Transverse colon (tissue), 4 donors: ENCODE results near the gene TTLL12. TPM values are rescaled to one million over a fixed set of nuclear protein-coding genes. Genes with fewer than 3 reads are reported as not detected.

ENCODE experiments used
- DNase-seq: peaks from one replicate; pipeline ENCODE4 v3.0.0-alpha.2; 2019
- H3K27ac ChIP-seq, 4 donors: fragments of 200-600 bp; sonication (generic); 2 replicates each; pipeline ENCODE4 v1.5.1; 2016 to 2018; ENCODE audit warnings: inconsistent platforms in 4 of 4
- H3K27me3 ChIP-seq: fragments of 200-600 bp; sonication (generic); 2 replicates; pipeline ENCODE4 v1.5.1; 2017; ENCODE audit warnings: inconsistent platforms
- H3K36me3 ChIP-seq, 4 donors: fragments of 200-600 bp; sonication (generic); 2 replicates each; pipeline ENCODE4 v1.5.1; 2017 to 2019; ENCODE audit warnings: inconsistent platforms in 4 of 4
- H3K4me1 ChIP-seq, 4 donors: fragments of 200-600 bp; sonication (generic); 2 replicates each; pipeline ENCODE4 v1.5.1; 2017 to 2020; ENCODE audit warnings: inconsistent platforms in 4 of 4
- H3K4me3 ChIP-seq, 4 donors: fragments of 200-600 bp; sonication (generic); 1 replicate in 1 of 4; 2 replicates in 3 of 4; pipeline versions ENCODE4 v1.5.1 to v1.6.1; 2017 to 2019; ENCODE audit warnings: inconsistent platforms in 4 of 4
- H3K9me3 ChIP-seq, 2 donors: fragments of 200-600 bp; sonication (generic); 2 replicates each; pipeline ENCODE4 v1.5.1; 2017 to 2019; ENCODE audit warnings: inconsistent platforms in 2 of 2
- EP300 ChIP-seq: sonication (generic); formaldehyde crosslinking; IDR thresholded peaks from one replicate; pipeline ENCODE4 v1.6.1; 2017; ENCODE audit warnings: antibody characterized with exemption, low read depth
- POLR2A ChIP-seq: fragments of 450-650 bp; IDR thresholded peaks from one replicate; pipeline ENCODE4 v1.6.1; 2016; ENCODE audit warnings: antibody characterized with exemption, mild to moderate bottlenecking, moderate library complexity
- POLR2AphosphoS5 ChIP-seq, 3 donors: sonication (generic); formaldehyde crosslinking; IDR thresholded peaks; one replicate each; pipeline ENCODE4 v1.6.1; 2016; ENCODE audit warnings: antibody characterized with exemption in 3 of 3
- WGBS, 2 donors: methylation state at CpG; one replicate each; pipeline ENCODE4 v1.1.5; 2018; ENCODE audit warnings: low coverage in 1 of 2; 5-methylcytosine and 5-hydroxymethylcytosine counted together
- in situ Hi-C, 4 donors: fragments of 200-750 bp; cut with MboI; loops; one replicate each; pipeline versions ENCODE4 v1.15.0 to v1.15.1; 2017; ENCODE audit warnings: low sequenced_read_pairs in 3 of 4, low pct_ligation_motif_present in 1 of 4, low pct_unique_long_range_greater_than_20kb in 1 of 4
- intact Hi-C: fragments of 100-400 bp; cut with DNase I; formaldehyde crosslinking; loops from one replicate; pipeline ENCODE4 v1.15.1; 2023; ENCODE audit warnings: low total_unique reads
- total RNA-seq, 4 donors: library from RNA; depleted of rRNA; stranded (reverse); fragments of >200 nt; gene quantifications; one replicate each; pipeline ENCODE4 v1.1.0, GENCODE V29; 2016
- TF ChIP-seq, protein P1 (sequence below), 5 experiments: fragments of 200-600 bp in 3 of 5; fragments of 450-650 bp in 2 of 5; sonication (generic) in 3 of 5; IDR thresholded peaks; 1 replicate in 2 of 5; 2 replicates in 3 of 5; pipeline ENCODE4 v1.5.1; 2016 to 2017; ENCODE audit warnings: antibody characterized with exemption in 5 of 5, inconsistent platforms in 3 of 5, mild to moderate bottlenecking in 2 of 5, moderate library complexity in 1 of 5

Gene TTLL12
- total RNA-seq, 4 donors from 2014 or later, result 88.1 to 171 (median 161) TPM

- Histone ChIP-seq H3K27me3 (no peaks in the 10 kb centered on the region), H3K27ac (no peak overlapping the region), H3K4me1 (peaks cover 0 to 30% (median 21%) of the 10 kb centered on the region in 4 donors), H3K36me3 (no peaks in the 10 kb centered on the region), H3K9me3 (no peaks in the 10 kb centered on the region), H3K4me3 (no peak overlapping the region)
- TF ChIP-seq, protein P1, sequence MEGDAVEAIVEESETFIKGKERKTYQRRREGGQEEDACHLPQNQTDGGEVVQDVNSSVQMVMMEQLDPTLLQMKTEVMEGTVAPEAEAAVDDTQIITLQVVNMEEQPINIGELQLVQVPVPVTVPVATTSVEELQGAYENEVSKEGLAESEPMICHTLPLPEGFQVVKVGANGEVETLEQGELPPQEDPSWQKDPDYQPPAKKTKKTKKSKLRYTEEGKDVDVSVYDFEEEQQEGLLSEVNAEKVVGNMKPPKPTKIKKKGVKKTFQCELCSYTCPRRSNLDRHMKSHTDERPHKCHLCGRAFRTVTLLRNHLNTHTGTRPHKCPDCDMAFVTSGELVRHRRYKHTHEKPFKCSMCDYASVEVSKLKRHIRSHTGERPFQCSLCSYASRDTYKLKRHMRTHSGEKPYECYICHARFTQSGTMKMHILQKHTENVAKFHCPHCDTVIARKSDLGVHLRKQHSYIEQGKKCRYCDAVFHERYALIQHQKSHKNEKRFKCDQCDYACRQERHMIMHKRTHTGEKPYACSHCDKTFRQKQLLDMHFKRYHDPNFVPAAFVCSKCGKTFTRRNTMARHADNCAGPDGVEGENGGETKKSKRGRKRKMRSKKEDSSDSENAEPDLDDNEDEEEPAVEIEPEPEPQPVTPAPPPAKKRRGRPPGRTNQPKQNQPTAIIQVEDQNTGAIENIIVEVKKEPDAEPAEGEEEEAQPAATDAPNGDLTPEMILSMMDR (IDR thresholded peaks at IDR 0.05), result no peak
- no peak for TF ChIP-seq POLR2AphosphoS5 (IDR thresholded peaks at IDR 0.05)
- no peak for TF ChIP-seq EP300
- TF ChIP-seq POLR2A, result no peak
- intact Hi-C loops (no loop called here), in situ Hi-C loops (no loop called here)
- 0 to 87% methylated on average over 1 to 22 of the region's 23 CpGs for WGBS, 2 donors
- DNase-seq, result no peak
These were observed 20.6 kb downstream of the TTLL12 start for GRCh38 chr22:43166132-43166930.

GRCh38 chr22:43164636-43165035, 22.3 kb downstream of the TTLL12 start:
- no peaks in the 10 kb centered on the region for H3K36me3 ChIP-seq
- H3K4me1 ChIP-seq, result peaks cover 4 to 27% (median 20%) of the 10 kb centered on the region in 4 donors
- intact Hi-C loops (no loop called here), in situ Hi-C loops (no loop called here)
- no peaks in the 10 kb centered on the region for H3K27me3 ChIP-seq
- H3K9me3 ChIP-seq, result no peaks in the 10 kb centered on the region
- H3K4me3 ChIP-seq, result no peak overlapping the region
- no peak for DNase-seq
- H3K27ac ChIP-seq, result no peak overlapping the region
- no peak for TF ChIP-seq POLR2AphosphoS5 (IDR thresholded peaks at IDR 0.05)
- no peak for TF ChIP-seq POLR2A
- TF ChIP-seq EP300, result no peak
- TF ChIP-seq, protein P1 (IDR thresholded peaks at IDR 0.05), result no peak
- WGBS, 2 donors, result 46 to 60% methylated on average over 7 to 16 of the region's 16 CpGs

- TF ChIP-seq POLR2AphosphoS5 (IDR thresholded peaks at IDR 0.05) (no peak), EP300 (no peak), POLR2A (no peak)
- TF ChIP-seq, protein P1 (IDR thresholded peaks at IDR 0.05), result no peak
- DNase-seq, result no peak
- H3K4me1 ChIP-seq, result peaks cover 13 to 37% (median 31%) of the 10 kb centered on the region in 4 donors
- no peaks in the 10 kb centered on the region for H3K9me3 ChIP-seq
- in situ Hi-C loops (no loop called here), intact Hi-C loops (no loop called here)
- no peaks in the 10 kb centered on the region for H3K36me3 ChIP-seq
- no peak overlapping the region for H3K4me3 ChIP-seq
- 69% methylated on average over 13 of the region's 18 CpGs; no CpG with 5 or more reads in 1 of the 2 donors for WGBS, 2 donors
- peak overlapping the region in 3 of 4 donors; percentile 18 to 51 (median 45) for H3K27ac ChIP-seq
- no peaks in the 10 kb centered on the region for H3K27me3 ChIP-seq
These were observed 23.6 kb downstream of the TTLL12 start for GRCh38 chr22:43163241-43163795.

GRCh38 chr22:43162412-43163150, 24.4 kb downstream of the TTLL12 start:
- DNase-seq, result no peak
- intact Hi-C loops (no loop called here), in situ Hi-C loops (no loop called here)
- 94% methylated on average over 17 of the region's 24 CpGs; no CpG with 5 or more reads in 1 of the 2 donors for WGBS, 2 donors
- Histone ChIP-seq H3K36me3 (no peaks in the 10 kb centered on the region), H3K27ac (peak overlapping the region in 1 of 4 donors; percentile 45), H3K9me3 (no peaks in the 10 kb centered on the region), H3K27me3 (no peaks in the 10 kb centered on the region), H3K4me3 (no peak overlapping the region), H3K4me1 (peaks cover 13 to 44% (median 39%) of the 10 kb centered on the region in 4 donors)
- TF ChIP-seq, protein P1 (IDR thresholded peaks at IDR 0.05), result no peak
- TF ChIP-seq POLR2A, result no peak
- TF ChIP-seq EP300, result no peak
- no peak for TF ChIP-seq POLR2AphosphoS5 (IDR thresholded peaks at IDR 0.05)
